Measurements from ENCODE around the gene NF2. TPM values are rescaled to one million over a fixed set of nuclear protein-coding genes. Genes with fewer than 3 reads are reported as not detected.

NF2 gene
- total and polyA plus RNA-seq, 10 of the 15 experiments (the other 5 are each of a cell fraction or from before 2014, with no cell fraction given), result 2.2 to 49.8 (median 22.5) TPM

DNA sequence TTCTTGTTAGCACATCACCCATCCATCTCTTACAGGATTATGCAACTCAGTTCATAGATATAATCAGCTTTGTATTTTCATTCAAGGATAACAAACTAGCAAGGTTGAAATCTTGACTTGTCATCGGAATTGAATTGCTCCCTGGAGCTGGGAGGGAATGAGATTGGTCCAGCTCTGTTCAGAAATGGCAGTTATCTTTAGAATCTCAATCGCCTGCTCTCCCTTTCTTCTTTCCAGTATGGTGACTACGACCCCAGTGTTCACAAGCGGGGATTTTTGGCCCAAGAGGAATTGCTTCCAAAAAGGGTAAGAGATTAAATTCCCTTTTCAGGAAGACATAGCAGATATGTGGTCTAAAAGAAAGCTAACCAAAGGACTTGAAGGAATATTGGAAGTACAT, 51.0 kb downstream of the NF2 start:
- WGBS (ENCODE audit: insufficient coverage, insufficient replicate concordance, low lambda C conversion rate, missing lambda C conversion rate), result 92% methylated on average over 4 of the region's 4 CpGs
- no peak overlapping the region for H3K4me3 ChIP-seq
- no peak overlapping the region for H3K4me2 ChIP-seq (ENCODE audit: control insufficient read depth, insufficient read depth)
- RAD21 ChIA-PET (ENCODE audit: unreplicated experiment), result no interaction called here
- no peaks in the 10 kb centered on the region for H3K27me3 ChIP-seq (replicated peaks in 1 of 2; ENCODE audit: control insufficient read depth in 2 of 2, insufficient read depth in 2 of 2, low read length in 1 of 2)
- FAIRE-seq, result no peak
- no TSS peak for BruUV-seq (replicated peaks)
- CTCF ChIA-PET, result interaction anchor here (0.9 to 1.2 kb wide), 3 partner anchors 18 to 35 kb away, joined by 3 to 6 read pairs (median 4); no protein-coding TSS in a partner anchor
- H4K20me1 ChIP-seq (ENCODE audit: control insufficient read depth, insufficient read depth), result no peaks in the 10 kb centered on the region
- H3K27ac ChIP-seq (ENCODE audit: control insufficient read depth, insufficient read depth), result no peak overlapping the region
- in situ Hi-C loops (cut with MboI) (no loop called here), intact Hi-C loops (cut with micrococcal nuclease; ENCODE audit: unreplicated experiment) (no loop called here)
- TF ChIP-seq CBX3 (IDR thresholded peaks at IDR 0.05; ENCODE audit: borderline replicate concordance, low read depth) (no peak), POLR2AphosphoS2 (IDR thresholded peaks at IDR 0.05; ENCODE audit: low read depth, low read length) (no peak), FOXK2 (IDR thresholded peaks at IDR 0.05) (no peak), MYB (IDR thresholded peaks at IDR 0.05; ENCODE audit: borderline replicate concordance, low read depth, low read length) (no peak), EGR1 (IDR thresholded peaks at IDR 0.05; ENCODE audit: borderline replicate concordance in 1 of 2, low read depth in 2 of 2, low read length in 2 of 2) (no peak), ZNF217 (IDR thresholded peaks at IDR 0.05) (no peak), JUNB (IDR thresholded peaks at IDR 0.05) (no peak), RAD21 (IDR thresholded peaks at IDR 0.05; ENCODE audit: insufficient read depth, low read depth, low read length) (no peak), KAT2A (conservative IDR thresholded peaks at IDR 0.05; ENCODE audit: control insufficient read depth, low read depth, low read length) (no peak), FOS (IDR thresholded peaks at IDR 0.05; ENCODE audit: borderline replicate concordance, extremely low read depth, insufficient read length) (no peak), TBL1XR1 (IDR thresholded peaks at IDR 0.05; ENCODE audit: low read depth, low read length) (no peak), SMAD1 (IDR thresholded peaks at IDR 0.05; ENCODE audit: low read depth, partially characterized antibody) (no peak), BHLHE40 (IDR thresholded peaks at IDR 0.05; ENCODE audit: borderline replicate concordance in 1 of 2, low read depth in 2 of 2, low read length in 1 of 2) (no peak)
- TF ChIP-seq, protein P1, sequence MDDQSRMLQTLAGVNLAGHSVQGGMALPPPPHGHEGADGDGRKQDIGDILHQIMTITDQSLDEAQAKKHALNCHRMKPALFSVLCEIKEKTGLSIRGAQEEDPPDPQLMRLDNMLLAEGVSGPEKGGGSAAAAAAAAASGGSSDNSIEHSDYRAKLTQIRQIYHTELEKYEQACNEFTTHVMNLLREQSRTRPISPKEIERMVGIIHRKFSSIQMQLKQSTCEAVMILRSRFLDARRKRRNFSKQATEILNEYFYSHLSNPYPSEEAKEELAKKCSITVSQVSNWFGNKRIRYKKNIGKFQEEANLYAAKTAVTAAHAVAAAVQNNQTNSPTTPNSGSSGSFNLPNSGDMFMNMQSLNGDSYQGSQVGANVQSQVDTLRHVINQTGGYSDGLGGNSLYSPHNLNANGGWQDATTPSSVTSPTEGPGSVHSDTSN (IDR thresholded peaks at IDR 0.05; ENCODE audit: insufficient replicate concordance, low read depth, low read length), result no peak
- TF ChIP-seq, protein P2, sequence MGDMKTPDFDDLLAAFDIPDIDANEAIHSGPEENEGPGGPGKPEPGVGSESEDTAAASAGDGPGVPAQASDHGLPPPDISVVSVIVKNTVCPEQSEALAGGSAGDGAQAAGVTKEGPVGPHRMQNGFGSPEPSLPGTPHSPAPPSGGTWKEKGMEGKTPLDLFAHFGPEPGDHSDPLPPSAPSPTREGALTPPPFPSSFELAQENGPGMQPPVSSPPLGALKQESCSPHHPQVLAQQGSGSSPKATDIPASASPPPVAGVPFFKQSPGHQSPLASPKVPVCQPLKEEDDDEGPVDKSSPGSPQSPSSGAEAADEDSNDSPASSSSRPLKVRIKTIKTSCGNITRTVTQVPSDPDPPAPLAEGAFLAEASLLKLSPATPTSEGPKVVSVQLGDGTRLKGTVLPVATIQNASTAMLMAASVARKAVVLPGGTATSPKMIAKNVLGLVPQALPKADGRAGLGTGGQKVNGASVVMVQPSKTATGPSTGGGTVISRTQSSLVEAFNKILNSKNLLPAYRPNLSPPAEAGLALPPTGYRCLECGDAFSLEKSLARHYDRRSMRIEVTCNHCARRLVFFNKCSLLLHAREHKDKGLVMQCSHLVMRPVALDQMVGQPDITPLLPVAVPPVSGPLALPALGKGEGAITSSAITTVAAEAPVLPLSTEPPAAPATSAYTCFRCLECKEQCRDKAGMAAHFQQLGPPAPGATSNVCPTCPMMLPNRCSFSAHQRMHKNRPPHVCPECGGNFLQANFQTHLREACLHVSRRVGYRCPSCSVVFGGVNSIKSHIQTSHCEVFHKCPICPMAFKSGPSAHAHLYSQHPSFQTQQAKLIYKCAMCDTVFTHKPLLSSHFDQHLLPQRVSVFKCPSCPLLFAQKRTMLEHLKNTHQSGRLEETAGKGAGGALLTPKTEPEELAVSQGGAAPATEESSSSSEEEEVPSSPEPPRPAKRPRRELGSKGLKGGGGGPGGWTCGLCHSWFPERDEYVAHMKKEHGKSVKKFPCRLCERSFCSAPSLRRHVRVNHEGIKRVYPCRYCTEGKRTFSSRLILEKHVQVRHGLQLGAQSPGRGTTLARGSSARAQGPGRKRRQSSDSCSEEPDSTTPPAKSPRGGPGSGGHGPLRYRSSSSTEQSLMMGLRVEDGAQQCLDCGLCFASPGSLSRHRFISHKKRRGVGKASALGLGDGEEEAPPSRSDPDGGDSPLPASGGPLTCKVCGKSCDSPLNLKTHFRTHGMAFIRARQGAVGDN (IDR thresholded peaks at IDR 0.05), result no peak
- DNase-seq (ENCODE audit: low read depth, low spot score), result no peak
- H3K36me3 ChIP-seq (ENCODE audit: control insufficient read depth in 2 of 2, insufficient read depth in 2 of 2, low read length in 1 of 2), result peaks cover 1 to 7% of the 10 kb centered on the region in 2 experiments; a peak in 3 of 4 replicates
- H3K9me3 ChIP-seq (replicated peaks; ENCODE audit: control insufficient read depth, insufficient read depth, low read length), result no peaks in the 10 kb centered on the region
- no peak overlapping the region for H2AFZ ChIP-seq (ENCODE audit: control insufficient read depth, low read depth, low read length)
- H3K9ac ChIP-seq (ENCODE audit: control insufficient read depth, insufficient read depth, low read length), result no peak overlapping the region
- POLR2A ChIA-PET, result no interaction called here
- ATAC-seq, result no peak
- no peaks in the 10 kb centered on the region for H3K79me2 ChIP-seq (ENCODE audit: control insufficient read depth, insufficient read depth, low read length)
- no peaks in the 10 kb centered on the region for H3K4me1 ChIP-seq (ENCODE audit: control insufficient read depth, insufficient read depth, low read length)
- SMC1A ChIA-PET (ENCODE audit: uncharacterized antibody, unreplicated experiment), result interaction anchor here (1.3 to 1.9 kb wide), 6 partner anchors 13 to 434 kb away, joined by 3 to 7 read pairs (median 3); no protein-coding TSS in a partner anchor

Measured in GM12878 (cell line).